H1 (cell line): ENCODE data around the gene SPATS2. TPM values are rescaled to one million over a fixed set of nuclear protein-coding genes. Genes with fewer than 3 reads are reported as not detected.

Source experiments
- CTCF ChIA-PET: fragments of 300-600 bp; sonication (Branson Sonifier 250); formaldehyde crosslinking; loops from one replicate; lab custom pipeline; 2021; ENCODE audit not compliant: partially characterized antibody; lab: Charles Lee
- POLR2A ChIA-PET: fragments of 300-600 bp; sonication (Branson Sonifier 250); formaldehyde crosslinking; loops from one replicate; lab custom pipeline; 2021; ENCODE audit warnings: inconsistent platforms; ENCODE audit not compliant: partially characterized antibody; lab: Charles Lee
- DNase-seq, 2 experiments: peaks; one replicate each; pipeline versions ENCODE4 v3.0.0 to v3.0.0-alpha.2; 2010 to 2022; ENCODE audit warnings: low spot score in 2 of 2, low read depth in 1 of 2, mixed read lengths in 1 of 2
- FAIRE-seq: peaks from 2 replicates; lab custom pipeline; 2011; peaks lifted over from hg19 to GRCh38; lab: Jason Lieb, UNC
- H2AFZ ChIP-seq: 2 replicates; pipeline ENCODE4 v1.8.1; 2012; ENCODE audit warnings: low read length, inconsistent platforms
- H2AK5ac ChIP-seq: 2 replicates; pipeline ENCODE4 v1.6.1; 2013; ENCODE audit warnings: low read depth, low read length
- H2BK120ac ChIP-seq: replicated peaks from 2 replicates; pipeline ENCODE3; 2013; ENCODE audit warnings: low read depth, low read length, inconsistent platforms
- H2BK12ac ChIP-seq: 2 replicates; pipeline ENCODE4 v1.6.1; 2013; ENCODE audit warnings: low read depth, low read length
- H2BK15ac ChIP-seq: 2 replicates; pipeline ENCODE4 v1.6.1; 2013; ENCODE audit warnings: low read length
- H2BK20ac ChIP-seq: 2 replicates; pipeline ENCODE4 v1.6.1; 2013; ENCODE audit warnings: low read length
- H2BK5ac ChIP-seq: 2 replicates; pipeline ENCODE4 v1.6.1; 2013; ENCODE audit warnings: low read depth, low read length
- H3K14ac ChIP-seq: 2 replicates; pipeline ENCODE4 v1.6.1; 2013; ENCODE audit warnings: inconsistent platforms; ENCODE audit not compliant: insufficient read length
- H3K18ac ChIP-seq: 2 replicates; pipeline ENCODE4 v1.6.1; 2013; ENCODE audit warnings: low read length; ENCODE audit errors: extremely low read depth
- H3K23ac ChIP-seq: 2 replicates; pipeline ENCODE4 v1.6.1; 2013; ENCODE audit warnings: inconsistent platforms; ENCODE audit not compliant: insufficient read length
- H3K23me2 ChIP-seq: 2 replicates; pipeline ENCODE4 v1.6.1; 2013; ENCODE audit warnings: low read depth, low read length
- H3K27ac ChIP-seq: 2 replicates; pipeline ENCODE4 v1.6.1; 2011; ENCODE audit warnings: low read depth, low read length, inconsistent platforms
- H3K27me3 ChIP-seq, 4 experiments: replicated peaks in 1 of 4; 1 replicate in 1 of 4; 2 replicates in 3 of 4; pipeline versions ENCODE4 v1.6.1 to v1.8.1; 2011 to 2013; ENCODE audit warnings: low read length in 3 of 4, mild to moderate bottlenecking in 3 of 4, inconsistent platforms in 2 of 4, mixed read lengths in 2 of 4, moderate library complexity in 1 of 4; ENCODE audit not compliant: control insufficient read depth in 3 of 4, insufficient read depth in 3 of 4; ENCODE audit errors: extremely low read depth in 1 of 4
- H3K36me3 ChIP-seq, 4 experiments: 2 replicates each; pipeline versions ENCODE4 v1.6.1 to v1.8.1; 2011 to 2013; ENCODE audit warnings: mild to moderate bottlenecking in 4 of 4, low read length in 3 of 4, moderate library complexity in 2 of 4, control low read depth in 1 of 4, inconsistent platforms in 1 of 4; ENCODE audit not compliant: insufficient read depth in 4 of 4, control insufficient read depth in 2 of 4
- H3K4ac ChIP-seq: replicated peaks from 2 replicates; pipeline ENCODE3; 2013; ENCODE audit warnings: low read length, low read depth, mixed read lengths, inconsistent platforms; ENCODE audit not compliant: insufficient read length
- H3K4me1 ChIP-seq, 4 experiments: replicated peaks in 1 of 4; 1 replicate in 1 of 4; 2 replicates in 3 of 4; pipeline versions ENCODE4 v1.6.1 to v1.8.1; 2011 to 2013; ENCODE audit warnings: low read length in 3 of 4, inconsistent platforms in 2 of 4, mixed read lengths in 1 of 4; ENCODE audit not compliant: insufficient read depth in 4 of 4, control insufficient read depth in 3 of 4
- H3K4me2 ChIP-seq, 2 experiments: 2 replicates each; pipeline versions ENCODE4 v1.6.1 to v1.8.1; 2011 to 2013; ENCODE audit warnings: low read depth in 2 of 2, low read length in 2 of 2, control low read depth in 1 of 2, inconsistent platforms in 1 of 2, mild to moderate bottlenecking in 1 of 2; ENCODE audit not compliant: insufficient read depth in 1 of 2
- H3K4me3 ChIP-seq, 4 experiments: fragments of 200-600, 300-600 bp in 1 of 4; sonication (generic), shearing (Covaris generic), sonication (Bioruptor Twin) in 1 of 4; 2 replicates each; pipeline versions ENCODE4 v1.5.1 to v1.8.1; 2011 to 2016; ENCODE audit warnings: low read length in 4 of 4, low read depth in 3 of 4, control low read depth in 2 of 4, inconsistent platforms in 2 of 4, mild to moderate bottlenecking in 2 of 4, mixed read lengths in 1 of 4, moderate library complexity in 1 of 4; ENCODE audit not compliant: insufficient read depth in 2 of 4; ENCODE audit errors: extremely low read depth in 1 of 4
- H3K56ac ChIP-seq: replicated peaks from 2 replicates; pipeline ENCODE3; 2013; ENCODE audit warnings: low read depth, mild to moderate bottlenecking, mixed read lengths, low read length, inconsistent platforms; ENCODE audit not compliant: insufficient read length
- H3K79me1 ChIP-seq: 2 replicates; pipeline ENCODE4 v1.6.1; 2013; ENCODE audit warnings: low read depth, low read length, control low read depth
- H3K79me2 ChIP-seq, 2 experiments: 2 replicates each; pipeline versions ENCODE4 v1.6.1 to v1.8.1; 2012 to 2013; ENCODE audit warnings: low read length in 2 of 2, mild to moderate bottlenecking in 2 of 2, inconsistent platforms in 1 of 2; ENCODE audit not compliant: insufficient read depth in 2 of 2, control insufficient read depth in 1 of 2
- H3K9ac ChIP-seq, 4 experiments: replicated peaks in 1 of 4; 1 replicate in 1 of 4; 2 replicates in 3 of 4; pipeline versions ENCODE4 v1.6.1 to v1.8.1; 2011 to 2013; ENCODE audit warnings: low read depth in 3 of 4, low read length in 3 of 4, control low read depth in 2 of 4, mild to moderate bottlenecking in 2 of 4, moderate library complexity in 2 of 4, inconsistent platforms in 1 of 4; ENCODE audit errors: extremely low read depth in 1 of 4
- H3K9me3 ChIP-seq, 2 experiments: 2 replicates each; pipeline versions ENCODE4 v1.6.1 to v1.8.1; 2012 to 2013; ENCODE audit warnings: mild to moderate bottlenecking in 2 of 2, moderate library complexity in 2 of 2, control low read depth in 1 of 2, inconsistent platforms in 1 of 2, low read depth in 1 of 2, low read length in 1 of 2, mixed read lengths in 1 of 2; ENCODE audit not compliant: insufficient read depth in 2 of 2
- H4K20me1 ChIP-seq, 2 experiments: replicated peaks in 1 of 2; 2 replicates each; pipeline versions ENCODE3 to v1.8.1; 2011 to 2013; ENCODE audit warnings: inconsistent platforms in 2 of 2, low read length in 2 of 2, mild to moderate bottlenecking in 1 of 2; ENCODE audit not compliant: insufficient read depth in 2 of 2, control insufficient read depth in 1 of 2
- H4K5ac ChIP-seq: 2 replicates; pipeline ENCODE4 v1.6.1; 2013; ENCODE audit warnings: low read length, low read depth, mixed read lengths, inconsistent platforms; ENCODE audit not compliant: insufficient read length
- H4K8ac ChIP-seq: 2 replicates; pipeline ENCODE4 v1.8.0; 2013; ENCODE audit warnings: mild to moderate bottlenecking, moderate library complexity, low read length, inconsistent platforms; ENCODE audit not compliant: insufficient read depth; ENCODE audit errors: extremely low read depth
- H4K91ac ChIP-seq: replicated peaks from 2 replicates; pipeline ENCODE3; 2013; ENCODE audit warnings: low read length, mixed read lengths, inconsistent platforms; ENCODE audit not compliant: insufficient read length
- CBX8 ChIP-seq: fragments of 300-800, 300-1000 bp; sonication (generic); IDR thresholded peaks from 2 replicates; pipeline ENCODE4 v1.7.1; 2016; ENCODE audit warnings: low read depth, low read length, borderline replicate concordance
- EGR1 ChIP-seq: IDR thresholded peaks from 2 replicates; pipeline ENCODE4 v1.6.1; 2011; ENCODE audit warnings: low read depth, low read length, borderline replicate concordance
- EZH2 ChIP-seq: fragments of 200-600 bp; sonication (generic); IDR thresholded peaks from 2 replicates; pipeline ENCODE4 v1.7.1; 2012; ENCODE audit warnings: low read depth, mild to moderate bottlenecking, moderate library complexity, low read length, inconsistent platforms; ENCODE audit not compliant: severe bottlenecking
- KDM5A ChIP-seq: fragments of 200-600 bp; IDR thresholded peaks from 2 replicates; pipeline ENCODE4 v1.7.1; 2012; ENCODE audit warnings: mild to moderate bottlenecking, low read length, inconsistent platforms, mixed read lengths
- WGBS, 2 experiments: shearing (Covaris generic) in 1 of 2; methylation state at CpG; one replicate each; pipeline versions ENCODE4 v1.1.6 to v1.1.7; 2013 to 2015; ENCODE audit warnings: low lambda C conversion rate in 2 of 2, mixed read lengths in 2 of 2, inconsistent platforms in 1 of 2, low coverage in 1 of 2, missing lambda C conversion rate in 1 of 2; ENCODE audit not compliant: insufficient replicate concordance in 2 of 2, insufficient coverage in 1 of 2, insufficient read length in 1 of 2; ENCODE audit errors: extremely low coverage in 1 of 2, missing lambda C conversion rate in 1 of 2; 5-methylcytosine and 5-hydroxymethylcytosine counted together
- polyA plus RNA-seq, 7 experiments: library from polyadenylated mRNA; depleted of rRNA in 3 of 7; stranded (reverse) in 5 of 7; unstranded in 2 of 7; fragments of >200 nt in 5 of 7; fragments of 200-250 nt in 2 of 7; gene quantifications; 1 replicate in 5 of 7; 2 replicates in 1 of 7; 4 replicates in 1 of 7; pipeline versions ENCODE4 v1.2.1 to v1.2.3, GENCODE V29; 2011 to 2013; ENCODE audit warnings: missing spikeins in 2 of 7, mixed read lengths in 2 of 7
- total RNA-seq: library from RNA; stranded (reverse); fragmentation: NEBNext Ultra II Directional; extraction: Animal tissue kit (Norgen Biotek cat#: 25700); gene quantifications from 2 replicates; pipeline ENCODE4 v1.2.1, GENCODE V29; 2021

The SPATS2 gene
- total and polyA plus RNA-seq, 2 of the 8 experiments (the other 6 are each of a cell fraction or from before 2014, with no cell fraction given), result 19.2 to 24.5 TPM

DNA sequence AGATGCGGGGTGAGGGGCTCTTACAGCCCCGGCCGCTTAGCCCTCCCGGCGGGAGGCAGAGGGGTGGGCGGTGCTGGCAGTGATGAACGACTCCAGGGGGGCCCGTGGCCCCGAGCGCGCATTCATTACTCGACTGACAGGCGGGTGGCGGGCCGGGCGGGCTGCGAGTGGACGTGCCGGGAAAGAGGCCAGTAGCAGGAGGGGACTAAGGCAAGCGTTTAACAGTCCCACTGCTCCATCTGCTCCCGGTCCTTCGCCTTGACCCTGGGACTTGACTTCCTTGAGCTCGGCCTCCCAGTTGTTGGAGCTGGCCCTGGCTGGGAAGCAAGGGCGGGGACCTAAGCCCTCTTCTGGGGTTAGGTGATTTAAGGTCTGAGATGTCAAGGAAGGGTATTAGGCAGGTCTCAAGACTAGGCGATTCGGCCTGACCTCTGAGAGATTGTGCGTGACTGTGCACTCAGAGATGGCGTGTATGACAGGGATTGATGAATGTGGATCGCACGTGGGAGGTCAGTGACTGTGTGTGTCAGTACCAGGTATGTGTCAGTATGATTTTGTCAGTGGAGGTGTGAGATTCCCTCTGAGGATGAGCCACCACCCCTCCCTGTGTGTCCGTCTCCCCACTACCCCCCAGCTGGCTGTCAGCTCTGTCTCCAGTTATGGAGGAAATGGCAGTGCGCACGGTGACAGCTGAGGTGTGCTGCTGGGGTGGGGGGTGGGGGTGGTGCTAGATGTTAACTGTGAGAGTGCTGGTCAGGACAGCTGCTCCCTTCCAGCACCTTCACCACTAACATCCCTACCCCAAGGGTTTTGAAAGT lies 24.1 kb upstream of the SPATS2 start:
- Histone ChIP-seq H3K14ac (no peak overlapping the region), H2AFZ (no peak overlapping the region), H4K20me1 (peaks cover 13 to 19% of the 10 kb centered on the region in 2 experiments), H2BK5ac (no peak overlapping the region), H3K27me3 (peaks cover 76 to 99% (median 96%) of the 10 kb centered on the region in 4 experiments), H3K79me1 (no peaks in the 10 kb centered on the region), H3K4me2 (peak overlapping the region; percentile 71 to 78), H3K79me2 (no peaks in the 10 kb centered on the region), H3K27ac (no peak overlapping the region), H3K4ac (no peak overlapping the region), H3K4me1 (peaks cover 4 to 55% (median 36%) of the 10 kb centered on the region in 4 experiments), H3K23me2 (peaks cover 9% of the 10 kb centered on the region), H3K56ac (no peak overlapping the region), H2BK12ac (no peak overlapping the region), H3K9ac (no peak overlapping the region), H3K23ac (no peak overlapping the region), H2BK120ac (no peak overlapping the region), H3K18ac (no peak overlapping the region), H3K4me3 (peak overlapping the region; percentile 6 to 78 (median 67); a peak in 6 of 8 replicates), H3K36me3 (no peaks in the 10 kb centered on the region; a peak in 1 of 8 replicates), H2BK15ac (no peak overlapping the region), H3K9me3 (no peaks in the 10 kb centered on the region), H2BK20ac (no peak overlapping the region), H2AK5ac (no peak overlapping the region), H4K91ac (no peak overlapping the region), H4K5ac (no peak overlapping the region), H4K8ac (no peak overlapping the region)
- ChIA-PET POLR2A (interaction anchor here (0.6 to 4.0 kb wide), 14 partner anchors 10 to 212 kb away, joined by 3 to 31 read pairs (median 4); partner anchors contain the start of genes PRPH, SPATS2, TROAP and TUBA1B), CTCF (interaction anchor here (0.6 to 4.0 kb wide), 44 partner anchors 8 to 741 kb away, joined by 3 to 147 read pairs (median 4); partner anchors contain the start of genes PRPH, SPATS2, TROAP and WNT10B)
- 6% methylated on average over 33 of the region's 33 CpGs; no CpG with 5 or more reads in 1 of the 2 experiments for WGBS, 2 experiments
- FAIRE-seq (no peak), DNase-seq (no peak)
- TF ChIP-seq CBX8 (0 out of 2 replicates have a peak, but pooled peaks have one; percentile 42), KDM5A (no peak), EGR1 (0 out of 2 replicates have a peak, but pooled peaks have one; percentile 2), EZH2 (peak; percentile 57)
